DMS153 treated with DMSO at 0.1 percent for 48 hours (cell line): Measurements from ENCODE around the gene SLC13A4.
"Not testable (repeated sequence)": the region's sequence is repeated elsewhere in the genome, so short reads cannot be mapped to it uniquely, and the experiment has no call there.

Experiments
- DNase-seq: peaks from one replicate; lab custom pipeline; 2025; ENCODE audit not compliant: unreplicated experiment; lab: John Stamatoyannopoulos, UW

SLC13A4 gene, protein sequence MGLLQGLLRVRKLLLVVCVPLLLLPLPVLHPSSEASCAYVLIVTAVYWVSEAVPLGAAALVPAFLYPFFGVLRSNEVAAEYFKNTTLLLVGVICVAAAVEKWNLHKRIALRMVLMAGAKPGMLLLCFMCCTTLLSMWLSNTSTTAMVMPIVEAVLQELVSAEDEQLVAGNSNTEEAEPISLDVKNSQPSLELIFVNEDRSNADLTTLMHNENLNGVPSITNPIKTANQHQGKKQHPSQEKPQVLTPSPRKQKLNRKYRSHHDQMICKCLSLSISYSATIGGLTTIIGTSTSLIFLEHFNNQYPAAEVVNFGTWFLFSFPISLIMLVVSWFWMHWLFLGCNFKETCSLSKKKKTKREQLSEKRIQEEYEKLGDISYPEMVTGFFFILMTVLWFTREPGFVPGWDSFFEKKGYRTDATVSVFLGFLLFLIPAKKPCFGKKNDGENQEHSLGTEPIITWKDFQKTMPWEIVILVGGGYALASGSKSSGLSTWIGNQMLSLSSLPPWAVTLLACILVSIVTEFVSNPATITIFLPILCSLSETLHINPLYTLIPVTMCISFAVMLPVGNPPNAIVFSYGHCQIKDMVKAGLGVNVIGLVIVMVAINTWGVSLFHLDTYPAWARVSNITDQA

DNA sequence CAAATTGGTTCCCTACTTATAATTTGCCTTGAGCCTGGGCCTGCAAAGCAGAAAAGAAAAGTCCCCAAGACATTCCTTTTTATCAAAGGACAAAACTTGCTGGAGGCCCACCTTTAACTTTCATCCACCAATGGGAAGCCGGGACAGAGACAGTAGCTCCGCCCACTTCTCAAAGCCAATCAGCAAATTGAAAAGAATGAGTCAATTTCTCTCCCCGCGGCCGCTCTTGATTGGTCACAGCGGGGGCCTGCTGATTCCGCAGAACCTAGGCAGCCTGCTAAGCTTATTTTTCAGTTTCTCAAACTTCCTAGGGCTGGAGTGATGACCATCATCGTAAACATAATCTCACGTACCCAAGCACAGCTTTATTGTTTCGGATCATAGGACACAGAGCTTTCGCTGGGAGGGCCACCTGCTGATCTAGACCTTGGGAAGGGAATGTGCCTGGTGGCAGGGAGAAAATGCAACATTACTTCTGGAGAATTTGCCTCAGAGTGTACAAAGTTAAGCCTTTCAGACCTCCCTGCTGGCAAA lies at the start of gene SLC13A4:
SLC13A4 (minus strand) TSS at position 51 of the 534 bp plus-strand sequence. CDS start 690 bp downstream, outside the sequence.
- no peak for DNase-seq

DNA sequence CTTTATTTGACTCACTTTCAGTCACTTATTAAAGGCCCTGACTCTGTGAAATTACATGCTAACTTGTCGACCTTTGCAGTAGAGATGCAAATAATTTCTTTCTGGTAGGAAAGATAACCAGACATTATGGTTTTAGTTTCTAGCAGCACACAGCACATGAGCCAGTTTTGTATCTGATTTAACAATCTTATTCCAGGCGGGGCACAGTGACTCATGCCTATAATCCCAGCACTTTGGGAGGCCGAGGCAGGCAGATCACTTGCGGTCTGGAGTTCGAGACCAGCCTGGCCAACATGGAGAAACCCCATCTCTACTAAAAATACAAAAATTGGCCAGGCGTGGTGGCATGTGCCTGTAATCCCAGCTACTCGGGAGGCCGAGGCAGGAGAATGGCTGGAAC lies 47.9 kb upstream of the SLC13A4 start:
- not testable (repeated sequence) for DNase-seq

DNA sequence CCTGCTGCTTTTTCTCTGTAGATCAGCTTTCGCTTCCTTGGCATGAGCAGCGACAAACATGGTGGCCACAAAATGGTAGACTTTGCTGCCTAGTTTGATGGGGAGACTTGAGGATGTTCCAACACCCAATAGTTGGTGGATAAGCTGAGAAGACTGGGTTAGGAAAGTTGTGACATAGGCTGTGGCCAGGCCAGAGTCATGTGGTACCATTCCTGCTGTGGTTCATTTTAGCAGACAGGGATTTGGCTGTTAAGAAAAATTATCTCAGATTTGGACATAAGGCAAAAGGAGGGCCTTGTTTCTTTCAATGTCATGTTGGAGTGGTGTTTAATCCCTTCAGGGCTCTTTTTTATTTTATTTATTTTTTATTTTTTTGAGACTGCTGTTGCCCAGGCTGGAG lies 47.2 kb upstream of the SLC13A4 start:
- no peak for DNase-seq

DNA sequence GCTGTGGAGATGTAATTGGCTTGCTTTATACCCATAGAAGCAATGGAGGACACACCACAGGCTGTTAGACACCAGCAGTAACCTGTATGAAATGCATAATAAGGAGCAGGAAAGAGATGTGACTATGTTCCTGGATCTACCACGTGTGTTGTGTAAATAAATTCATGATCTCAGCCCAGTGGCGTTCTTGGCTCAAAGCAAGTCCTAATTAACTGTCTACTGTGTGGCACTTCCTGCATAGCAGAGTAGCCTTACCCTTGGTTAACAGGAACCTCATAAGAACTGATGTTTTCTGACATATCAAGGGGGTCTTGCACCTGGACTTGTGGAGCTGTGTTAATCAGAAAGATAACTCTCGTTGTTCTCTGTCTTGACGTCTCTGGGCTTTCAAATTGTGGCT lies 46.3 kb upstream of the SLC13A4 start:
- DNase-seq, result peak; percentile 85

DNA sequence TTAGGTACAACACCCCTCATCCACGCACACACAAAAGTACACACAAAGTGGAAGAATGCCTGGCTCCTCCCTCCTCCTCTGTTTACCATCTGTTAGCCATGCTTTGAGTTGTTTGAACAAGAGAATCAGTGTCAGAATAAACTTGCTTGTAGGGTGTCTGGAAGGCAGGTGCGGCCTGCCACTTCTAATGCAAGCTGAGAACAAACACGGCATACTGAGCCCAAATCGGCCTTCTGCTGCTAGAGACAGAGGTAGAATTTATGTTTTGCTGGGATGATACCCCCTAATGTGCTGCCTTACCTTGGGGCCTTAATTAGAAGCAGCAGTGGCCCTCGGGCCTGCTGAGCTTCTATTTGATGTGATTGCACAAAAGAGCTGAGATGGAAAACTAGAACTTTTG lies 45.5 kb upstream of the SLC13A4 start:
- DNase-seq, result peak; percentile 48

DNA sequence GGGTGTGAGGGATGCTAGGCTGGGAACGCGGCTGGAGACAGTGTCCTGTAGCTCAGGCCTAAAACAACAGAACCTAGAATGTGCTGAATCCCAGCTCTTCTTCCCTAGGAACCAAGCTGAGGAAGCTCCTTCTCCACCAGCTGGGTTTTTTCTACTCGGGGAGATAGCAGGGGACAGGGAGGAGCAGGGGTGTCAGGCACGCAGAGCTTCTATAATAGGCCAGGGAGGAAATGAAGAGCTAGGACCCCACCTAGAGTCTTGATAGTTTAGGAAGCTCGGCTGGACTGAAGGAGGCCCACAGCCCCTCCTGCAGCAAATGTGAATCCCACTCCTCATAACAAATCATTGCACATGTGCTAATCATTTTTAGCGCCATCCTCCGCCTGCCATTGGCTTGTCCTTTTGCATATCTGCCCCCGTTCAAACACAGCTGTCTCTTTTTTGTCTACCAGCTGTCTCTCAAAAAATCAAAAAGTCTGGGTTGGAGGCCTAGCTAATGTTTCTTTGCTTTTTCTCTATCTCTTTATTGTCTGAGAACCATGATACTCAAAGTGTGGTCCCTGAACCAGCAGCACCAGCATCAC lies 44.7 kb upstream of the SLC13A4 start:
- no peak for DNase-seq

DNA sequence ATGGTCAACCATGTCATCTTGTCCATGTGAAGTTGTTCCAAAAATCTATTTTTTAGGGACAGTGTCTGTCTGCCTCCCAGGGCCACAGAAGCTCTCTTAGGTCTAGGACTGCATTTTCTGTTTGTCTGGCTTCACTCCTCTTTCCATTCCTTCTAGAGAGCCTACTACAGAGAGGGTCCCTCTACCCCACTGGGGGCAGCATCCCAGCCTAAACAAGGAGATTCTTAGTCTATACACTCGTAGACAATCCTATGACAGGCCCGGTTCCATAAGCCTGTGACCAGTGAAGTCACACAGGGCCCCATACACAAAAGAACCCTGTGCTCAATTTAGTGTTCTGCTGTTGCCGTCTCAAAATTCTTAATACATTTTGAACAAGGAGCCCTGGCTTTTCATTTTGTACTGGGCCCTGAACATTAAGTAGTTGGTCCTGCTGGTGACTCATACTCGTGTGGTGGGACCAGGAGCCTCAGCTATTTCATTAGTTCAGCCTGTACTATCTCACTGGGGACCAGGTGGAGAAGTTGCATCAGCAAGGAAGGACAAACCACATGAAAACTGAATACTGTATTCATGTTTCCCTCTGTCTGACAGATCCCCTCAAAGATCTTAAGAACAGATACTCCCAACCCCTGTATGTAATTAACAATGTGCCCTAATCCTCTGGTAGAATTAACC lies 44.1 kb upstream of the SLC13A4 start:
- DNase-seq, result no peak

DNA sequence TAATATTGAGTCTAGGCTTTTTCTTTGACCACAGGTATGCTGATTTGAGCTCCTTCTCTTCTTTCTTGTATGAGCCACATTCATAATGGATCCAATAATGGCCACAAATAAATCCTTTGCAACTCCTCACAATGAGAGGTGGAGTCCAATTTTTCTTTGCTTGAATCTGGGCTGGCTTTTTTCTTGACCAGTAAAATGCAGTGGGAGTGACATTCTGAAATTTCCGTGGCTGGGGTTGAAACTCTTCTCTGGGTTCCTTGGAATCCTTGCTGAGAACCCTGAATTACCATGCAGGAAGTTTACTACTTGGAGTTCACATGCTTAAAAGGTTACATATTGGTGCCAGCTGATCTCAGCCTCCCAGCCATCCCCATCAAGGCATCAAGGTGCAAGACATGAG lies 43.1 kb upstream of the SLC13A4 start:
- DNase-seq, result no peak

DNA sequence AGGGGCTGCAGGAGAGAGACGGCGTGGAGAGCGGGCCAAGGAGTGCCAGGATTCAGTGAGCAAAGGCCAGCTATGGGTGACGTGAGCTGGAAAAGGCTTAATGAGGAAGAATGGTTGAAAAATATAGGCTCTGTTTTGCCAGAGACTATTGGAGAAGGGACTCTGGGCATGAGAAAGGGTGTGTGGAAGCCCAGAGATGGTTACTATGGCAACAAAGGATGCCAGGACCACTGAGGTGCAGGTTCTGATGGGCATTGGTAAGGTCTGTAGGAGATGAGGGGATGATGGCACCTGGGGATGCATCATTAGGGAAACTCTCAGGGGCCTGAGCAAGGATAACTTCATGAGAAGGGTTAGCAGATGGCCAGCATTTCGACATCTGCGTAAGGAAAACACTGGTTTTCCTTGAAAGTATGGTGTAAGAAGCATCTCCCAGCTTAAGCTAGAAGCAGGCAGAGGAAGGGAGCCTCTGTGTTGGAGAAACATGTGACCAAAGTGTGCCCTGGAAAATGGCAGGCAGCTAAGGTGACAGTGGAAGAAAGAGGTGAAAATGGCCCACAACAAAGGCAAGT lies 42.2 kb upstream of the SLC13A4 start:
- no peak for DNase-seq

DNA sequence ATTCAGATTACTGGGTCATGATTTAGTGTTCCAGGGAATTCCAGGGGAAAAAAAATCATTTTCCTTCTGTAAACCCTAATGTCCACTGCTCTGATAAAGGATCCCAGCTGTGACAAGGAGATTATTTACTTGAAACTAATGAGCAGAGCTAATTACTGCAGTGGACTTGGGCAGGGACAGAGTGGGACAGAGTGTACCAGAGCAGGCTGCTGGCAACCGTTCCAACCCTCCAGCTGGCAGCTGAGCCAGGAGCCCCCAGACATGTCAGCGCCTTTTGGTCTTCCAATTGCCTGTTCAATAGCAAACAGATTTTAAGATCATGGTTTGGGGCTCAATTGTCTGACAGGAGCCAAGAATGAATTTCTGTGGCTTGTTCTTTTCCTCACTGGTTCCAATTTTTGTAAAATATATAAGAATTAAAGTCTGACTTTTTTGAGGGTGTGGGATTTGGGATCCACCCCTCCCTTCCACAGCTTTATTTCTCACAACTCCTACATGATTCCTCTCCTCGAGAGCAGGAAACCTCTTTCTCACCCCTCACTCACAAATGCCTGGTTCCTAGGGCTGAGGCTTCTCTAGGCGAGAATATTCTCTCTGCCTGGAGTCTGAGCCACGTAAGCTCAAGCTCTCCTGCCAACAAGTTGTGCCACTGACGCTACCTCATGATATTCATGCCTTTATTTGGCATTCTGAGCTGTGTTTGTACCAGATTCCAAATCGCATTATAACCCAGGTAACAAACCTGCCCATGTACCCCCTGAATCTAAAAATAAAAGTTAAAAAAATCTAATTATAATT lies 41.2 kb upstream of the SLC13A4 start:
- DNase-seq, result no peak

DNA sequence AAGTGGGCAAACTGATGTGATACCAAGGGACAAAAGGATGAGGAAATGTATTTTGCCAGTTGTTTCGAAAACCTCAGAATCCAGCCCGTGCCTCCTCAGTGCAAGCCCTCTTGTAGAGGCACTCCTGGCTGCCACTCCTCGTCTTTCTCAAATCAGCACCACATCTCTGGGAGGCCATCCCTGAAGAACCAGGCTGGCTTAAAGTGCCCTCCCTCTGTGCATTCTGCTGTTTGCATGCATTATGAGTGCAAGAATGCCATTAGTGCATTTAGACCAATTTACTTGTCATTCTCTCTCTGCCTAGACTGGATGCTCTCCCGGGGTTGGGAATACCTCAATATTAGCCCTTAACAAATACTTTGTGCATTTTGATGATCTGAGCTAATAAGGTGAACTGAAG lies 40.5 kb upstream of the SLC13A4 start:
- no peak for DNase-seq

DNA sequence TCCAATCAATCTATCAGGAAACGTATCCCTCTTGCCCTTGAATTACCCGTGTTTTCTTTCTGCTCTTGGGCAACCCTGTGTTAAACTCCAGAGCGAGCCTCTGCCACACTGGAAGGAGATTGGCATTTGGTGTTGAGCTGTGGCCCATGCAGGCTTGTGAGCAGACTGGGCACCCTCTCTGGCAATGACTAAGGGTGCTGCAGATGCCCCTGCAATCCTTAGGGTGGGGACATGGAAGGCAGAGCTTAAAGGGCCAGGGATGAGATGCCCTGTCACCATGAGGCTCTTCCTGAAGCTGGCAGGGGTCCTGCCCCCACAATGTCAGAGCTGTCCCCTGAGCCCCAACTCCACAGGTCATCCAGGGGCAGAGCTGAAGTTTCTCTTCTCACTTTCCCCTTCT lies 40.1 kb upstream of the SLC13A4 start:
- no peak for DNase-seq

DNA sequence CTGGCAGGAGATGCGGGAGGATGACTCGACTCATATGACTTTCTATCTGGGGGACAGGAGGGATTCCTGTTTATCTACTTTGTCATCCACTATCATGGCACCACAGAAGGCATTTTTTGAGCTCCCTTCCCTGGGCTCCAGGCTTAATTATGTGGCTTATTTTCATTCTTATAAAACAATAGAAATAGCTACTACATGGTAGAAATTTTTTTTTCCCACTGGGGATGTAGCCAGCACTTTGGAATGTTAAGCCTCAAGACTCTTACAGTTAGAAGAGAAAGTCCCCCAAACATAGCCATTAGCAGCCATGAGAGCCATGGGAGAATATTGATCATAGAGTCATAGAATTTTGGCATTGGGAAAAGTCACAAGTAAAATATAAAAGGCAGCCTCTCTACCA lies 35.3 kb upstream of the SLC13A4 start:
- DNase-seq, result no peak

DNA sequence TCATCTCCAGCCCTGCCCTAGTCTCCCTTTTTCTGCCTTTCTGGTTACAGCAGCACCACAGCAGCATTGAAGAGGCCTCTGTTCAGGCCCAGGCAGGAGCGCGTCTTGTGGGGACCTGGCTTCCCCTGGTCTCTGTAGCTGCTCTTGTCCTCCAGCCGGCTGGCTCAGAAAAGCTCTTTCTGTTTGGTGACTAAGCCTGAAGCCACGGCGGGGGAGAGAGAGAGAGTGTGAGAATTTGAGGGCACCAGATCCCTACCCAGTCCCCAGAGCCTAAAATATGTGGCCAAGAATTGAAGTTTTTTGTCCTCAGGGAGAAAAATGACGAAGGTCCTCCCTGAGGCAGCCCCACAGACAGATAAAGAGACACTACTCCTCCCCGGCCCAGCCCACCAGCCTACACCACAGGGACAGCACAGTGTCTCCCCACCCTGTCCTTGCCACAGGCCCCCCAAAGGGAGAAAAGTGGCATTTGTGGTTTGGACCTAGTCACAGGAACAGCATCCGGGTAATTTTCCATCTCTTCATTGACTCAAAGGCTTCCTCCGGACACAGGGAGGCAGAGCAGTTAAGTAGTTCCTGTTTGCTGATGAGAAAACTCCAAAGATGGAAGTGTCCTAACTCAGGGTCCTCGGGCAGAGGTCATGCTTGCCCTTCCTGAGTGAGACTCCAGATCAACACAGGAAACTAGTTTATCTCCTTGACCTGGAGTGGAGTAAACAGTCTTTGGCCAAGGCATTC lies 33.9 kb upstream of the SLC13A4 start:
- DNase-seq, result no peak

DNA sequence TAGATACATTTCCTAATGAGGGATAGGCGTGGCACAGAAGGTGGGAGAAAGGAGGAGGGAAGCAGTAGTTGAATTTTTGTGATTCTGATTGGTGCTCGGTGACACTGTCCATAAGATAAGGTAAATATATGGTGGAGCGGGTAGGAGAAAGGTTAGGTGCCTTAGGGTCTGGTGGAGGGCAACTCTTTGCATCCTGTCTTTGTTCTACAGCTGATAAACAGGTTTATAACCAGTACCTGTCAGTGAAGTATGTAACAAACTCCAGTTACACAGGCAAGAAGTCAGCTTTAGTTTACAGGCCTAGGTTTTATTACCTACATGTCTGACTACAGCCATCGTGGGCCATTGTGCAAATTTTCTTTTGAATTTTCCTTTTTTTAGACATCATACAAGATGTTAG lies 31.5 kb upstream of the SLC13A4 start:
- no peak for DNase-seq

DNA sequence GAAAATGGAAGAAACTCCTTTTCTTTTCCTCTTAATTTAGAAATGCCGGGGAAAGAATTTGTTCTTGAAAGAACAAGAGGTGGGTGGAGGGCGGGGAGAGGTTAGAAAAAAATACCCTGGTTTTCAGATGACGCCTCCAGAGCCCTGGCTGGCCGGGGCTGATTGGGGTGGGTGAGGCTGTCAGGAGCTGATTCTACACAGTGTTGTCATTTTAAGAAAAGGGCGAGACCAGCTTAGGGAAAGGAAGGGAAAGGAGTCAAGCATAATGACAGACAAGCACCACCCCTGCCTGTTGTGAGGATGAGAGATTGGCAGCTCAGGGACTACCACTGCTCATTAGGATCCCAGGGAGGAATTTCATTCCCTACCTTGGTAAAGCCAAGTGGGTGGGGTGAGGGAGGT lies 30.5 kb upstream of the SLC13A4 start:
- no peak for DNase-seq

DNA sequence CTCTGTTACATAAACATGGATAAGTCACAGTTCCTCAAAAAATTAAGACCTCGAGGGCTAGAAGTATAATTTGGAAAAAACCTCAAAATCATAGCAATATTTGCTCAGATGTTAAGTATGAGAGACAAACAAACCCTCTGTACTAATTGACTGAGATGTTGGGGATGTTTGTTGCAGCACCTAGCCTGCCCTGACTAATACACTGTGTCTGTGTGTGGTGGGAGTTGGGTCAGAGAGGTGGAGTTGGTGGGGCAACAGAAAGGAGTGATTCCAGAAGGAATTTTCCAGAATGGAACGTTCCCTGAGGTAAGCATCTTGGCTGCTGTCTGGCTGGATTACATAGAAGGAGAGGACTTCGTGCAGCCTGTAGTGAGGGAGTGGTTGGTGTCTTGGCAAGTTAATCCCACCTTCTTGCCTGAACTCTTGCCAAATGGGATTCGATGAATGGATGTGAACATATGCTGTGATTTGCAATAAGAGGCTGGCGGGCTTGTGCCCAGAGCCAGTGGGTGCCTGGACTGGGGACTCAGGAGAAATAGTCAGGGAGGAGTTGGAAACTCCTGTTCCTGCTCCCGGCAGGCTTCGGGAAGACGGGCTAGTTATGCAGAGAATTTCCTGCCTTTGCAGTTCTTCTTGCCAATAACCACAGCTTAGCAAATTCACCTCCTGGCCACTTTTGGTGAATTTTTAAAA lies 29.9 kb upstream of the SLC13A4 start:
- no peak for DNase-seq

DNA sequence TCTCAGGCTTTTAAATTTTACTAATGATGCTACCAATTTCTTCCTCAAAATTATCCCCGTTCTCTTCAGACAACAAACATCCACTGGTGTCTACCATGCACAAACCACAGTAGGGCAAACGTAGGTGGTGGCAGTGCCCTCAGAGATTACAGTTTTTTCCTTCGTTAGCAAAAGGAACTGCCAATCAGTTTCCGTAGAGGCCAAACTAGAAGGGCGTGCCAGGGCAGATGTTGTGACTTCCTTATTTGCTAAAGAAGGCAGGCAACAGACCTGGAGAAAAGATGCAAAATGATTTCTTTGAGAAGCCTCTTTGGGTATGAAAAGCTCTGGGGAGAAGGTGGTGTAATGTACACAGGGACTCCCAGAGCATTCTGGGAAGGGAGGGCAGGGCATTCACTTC lies 28.2 kb upstream of the SLC13A4 start:
- DNase-seq, result no peak

DNA sequence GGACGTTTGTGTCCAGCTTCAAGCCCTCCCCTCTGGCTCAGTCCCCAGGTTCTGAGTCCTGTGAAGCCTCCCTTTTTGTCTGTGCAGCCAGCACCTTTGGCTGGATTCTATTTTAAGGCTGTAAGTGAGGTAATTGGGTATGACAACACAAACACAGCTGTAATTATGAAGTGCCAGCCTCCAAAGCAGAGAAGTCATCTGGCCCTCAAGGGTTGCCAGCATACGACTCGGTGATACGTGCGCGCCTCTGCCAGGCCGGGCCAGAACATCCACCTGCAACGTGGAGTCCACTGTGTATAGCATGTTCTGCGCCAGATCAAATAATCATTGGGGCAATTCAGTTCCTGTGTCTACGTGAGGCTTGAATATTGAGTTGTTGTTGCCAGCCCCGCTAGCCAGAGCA lies 27.4 kb upstream of the SLC13A4 start:
- DNase-seq, result no peak
